Heart right ventricle (tissue), 16 donors: ENCODE data around the gene CHST11. TPM values are rescaled to one million over a fixed set of nuclear protein-coding genes. Genes with fewer than 3 reads are reported as not detected.
A peak's percentile ranks its signal among the peaks of the same experiment; 100 is the strongest.

Experiments used
- ATAC-seq, 8 donors: fragments of 200-7000 bp; cut with Tn5 transposase; one replicate each; pipeline ENCODE4 v1.9.1; 2020; ENCODE audit warnings: mild to moderate bottlenecking in 8 of 8, moderate library complexity in 8 of 8, moderate number of reproducible peaks in 1 of 8
- DNase-seq, 2 donors: peaks; one replicate each; pipeline ENCODE4 v3.0.0-alpha.2; 2020
- H3K27ac ChIP-seq, 10 donors: fragments of 200-600 bp; sonication (generic) in 2 of 10; one replicate each; pipeline versions ENCODE4 v1.5.0 to v1.8.0; 2020 to 2022; ENCODE audit warnings: mild to moderate bottlenecking in 3 of 10
- H3K27me3 ChIP-seq, 7 donors: fragments of 200-600 bp; one replicate each; pipeline ENCODE4 v1.8.0; 2021 to 2022; ENCODE audit warnings: mild to moderate bottlenecking in 2 of 7
- H3K36me3 ChIP-seq, 9 donors: fragments of 200-600 bp; sonication (generic) in 1 of 9; one replicate each; pipeline versions ENCODE4 v1.5.0 to v1.8.0; 2020 to 2022; ENCODE audit warnings: mild to moderate bottlenecking in 2 of 9
- H3K4me1 ChIP-seq, 9 donors: fragments of 200-600 bp; sonication (generic) in 1 of 9; one replicate each; pipeline versions ENCODE4 v1.5.0 to v1.8.0; 2020 to 2022; ENCODE audit warnings: mild to moderate bottlenecking in 4 of 9
- H3K4me3 ChIP-seq, 10 donors: fragments of 200-600 bp; sonication (generic) in 2 of 10; one replicate each; pipeline versions ENCODE4 v1.5.0 to v1.8.0; 2020 to 2022; ENCODE audit warnings: mild to moderate bottlenecking in 7 of 10, moderate library complexity in 2 of 10
- H3K9me3 ChIP-seq, 11 donors: fragments of 200-600 bp in 10 of 11; sonication (generic) in 2 of 11; one replicate each; pipeline versions ENCODE4 v1.5.0 to v1.8.0; 2013 to 2022; ENCODE audit warnings: mild to moderate bottlenecking in 2 of 11, control low read depth in 1 of 11, moderate library complexity in 1 of 11
- WGBS, 2 donors: extraction: QIAGEN DNeasy Blood & Tissue Kit; methylation state at CpG; one replicate each; pipeline ENCODE4 v1.1.7; 2013; ENCODE audit warnings: inconsistent platforms in 1 of 2; 5-methylcytosine and 5-hydroxymethylcytosine counted together
- intact Hi-C, 10 donors: fragments of 100-400 bp; cut with DNase I; formaldehyde crosslinking; loops; one replicate each; pipeline versions ENCODE4 v1.11.1 to v1.14.2; 2022
- polyA plus RNA-seq, 2 donors: library from polyadenylated mRNA; stranded (reverse); fragments of 200-250 nt; gene quantifications; one replicate each; pipeline ENCODE4 v1.2.3, GENCODE V29; 2013
- total RNA-seq, 10 donors: library from RNA; stranded (reverse); fragmentation: NEBNext Ultra II Directional in 3 of 10; extraction: Animal tissue kit (Norgen Biotek cat#: 25700) in 3 of 10; gene quantifications; one replicate each; pipeline versions ENCODE4 v1.2.1 to v1.2.4, GENCODE V29; 2021 to 2023
- TF ChIP-seq, protein P1 (sequence below), 9 donors: fragments of 200-600 bp; sonication (generic) in 2 of 9; IDR thresholded peaks; one replicate each; pipeline versions ENCODE4 v1.5.0 to v1.8.0; 2021 to 2022; ENCODE audit warnings: antibody characterized with exemption in 9 of 9, mild to moderate bottlenecking in 5 of 9, moderate library complexity in 1 of 9
- donor health status: Arrhythmogenic right ventricular cardiomyopathy.
- donor health status: ischemic (EF 13 %, LVEDD 7.1; RV severe dilation, severe dysfunction).
- donor health status: healthy with polysubstance abuse.
- donor health status: DM: no; HTN: yes; CAD: no.
- donor health status: DM: no; HTN: no; CAD: no.
- donor health status: ischemic (EF 25% LVEDD 6.9; RV normal size, moderate dysfunction).
- donor health status: ischemic (EF 25% LVEDD 5.7; RV mildly dilated, moderate dysfunction).
- donor health status: healthy.
- donor health status: DM: yes; HTN: yes; CAD: no.
- donor health status: Ischemic cardiomyopathy.
- donor health status: ischemic (EF 35%, LVEDD 5.7; RV mildly dilated, moderate dysfunction).
- donor health status: nonischemic (EF 11% LVEDD 7.7; RV severe dilation, severe dysfunction).
- donor health status: DM: yes; HTN: yes; CAD: no.
- donor health status: PGD.
- donor health status: ischemic (EF 29% LVEDD 5.4; RV normal size, mild dysfunction).
- donor health status: nonischemic (EF 23%, LVEDD 6.1; RV moderate dilation, normal function).

CHST11 gene
- total and polyA plus RNA-seq, 12 donors = 1.1 to 12.7 (median 4.3) TPM

DNA sequence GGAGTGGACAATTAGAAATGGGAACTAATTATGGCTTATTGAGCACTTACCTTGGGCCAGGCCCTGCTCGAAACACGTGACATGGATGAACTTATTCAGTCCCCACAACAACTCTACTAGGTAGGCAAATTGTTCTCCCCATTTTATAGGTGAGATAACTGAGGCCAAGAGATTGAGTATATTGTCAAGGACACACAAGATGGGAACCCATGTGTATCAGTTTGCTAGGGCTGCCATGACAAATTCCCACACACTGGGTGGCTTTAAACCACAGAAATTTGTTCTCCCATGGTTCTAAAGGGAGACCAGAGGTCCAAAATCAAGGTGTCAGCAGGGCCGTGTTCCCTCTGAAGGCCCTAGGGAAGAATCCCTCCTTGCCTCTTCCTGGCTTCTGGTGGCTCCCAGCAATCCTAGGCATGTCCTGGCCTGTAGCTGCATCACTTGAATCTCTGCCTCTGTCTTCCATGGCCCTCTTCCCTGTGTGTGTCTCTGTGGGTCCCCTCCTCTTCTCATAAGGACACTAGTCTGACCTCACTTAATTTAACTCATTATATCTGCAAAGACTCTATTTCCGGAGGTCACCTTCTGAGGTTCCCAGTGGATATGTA, 128.8 kb downstream of the CHST11 start:
- DNase-seq = no peak
- H3K4me3 ChIP-seq = no peak overlapping the region
- ATAC-seq = no peak
- no peak overlapping the region for H3K27ac ChIP-seq
- H3K9me3 ChIP-seq = no peaks in the 10 kb centered on the region
- TF ChIP-seq, protein P1, sequence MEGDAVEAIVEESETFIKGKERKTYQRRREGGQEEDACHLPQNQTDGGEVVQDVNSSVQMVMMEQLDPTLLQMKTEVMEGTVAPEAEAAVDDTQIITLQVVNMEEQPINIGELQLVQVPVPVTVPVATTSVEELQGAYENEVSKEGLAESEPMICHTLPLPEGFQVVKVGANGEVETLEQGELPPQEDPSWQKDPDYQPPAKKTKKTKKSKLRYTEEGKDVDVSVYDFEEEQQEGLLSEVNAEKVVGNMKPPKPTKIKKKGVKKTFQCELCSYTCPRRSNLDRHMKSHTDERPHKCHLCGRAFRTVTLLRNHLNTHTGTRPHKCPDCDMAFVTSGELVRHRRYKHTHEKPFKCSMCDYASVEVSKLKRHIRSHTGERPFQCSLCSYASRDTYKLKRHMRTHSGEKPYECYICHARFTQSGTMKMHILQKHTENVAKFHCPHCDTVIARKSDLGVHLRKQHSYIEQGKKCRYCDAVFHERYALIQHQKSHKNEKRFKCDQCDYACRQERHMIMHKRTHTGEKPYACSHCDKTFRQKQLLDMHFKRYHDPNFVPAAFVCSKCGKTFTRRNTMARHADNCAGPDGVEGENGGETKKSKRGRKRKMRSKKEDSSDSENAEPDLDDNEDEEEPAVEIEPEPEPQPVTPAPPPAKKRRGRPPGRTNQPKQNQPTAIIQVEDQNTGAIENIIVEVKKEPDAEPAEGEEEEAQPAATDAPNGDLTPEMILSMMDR (IDR thresholded peaks at IDR 0.05) = no peak
- WGBS, 2 donors = 90 to 94% methylated on average over 4 of the region's 4 CpGs
- no peaks in the 10 kb centered on the region for H3K36me3 ChIP-seq
- H3K27me3 ChIP-seq = no peaks in the 10 kb centered on the region
- intact Hi-C loops = no loop called here
- H3K4me1 ChIP-seq = peaks cover 0 to 20% (median 0%) of the 10 kb centered on the region in 9 donors

DNA sequence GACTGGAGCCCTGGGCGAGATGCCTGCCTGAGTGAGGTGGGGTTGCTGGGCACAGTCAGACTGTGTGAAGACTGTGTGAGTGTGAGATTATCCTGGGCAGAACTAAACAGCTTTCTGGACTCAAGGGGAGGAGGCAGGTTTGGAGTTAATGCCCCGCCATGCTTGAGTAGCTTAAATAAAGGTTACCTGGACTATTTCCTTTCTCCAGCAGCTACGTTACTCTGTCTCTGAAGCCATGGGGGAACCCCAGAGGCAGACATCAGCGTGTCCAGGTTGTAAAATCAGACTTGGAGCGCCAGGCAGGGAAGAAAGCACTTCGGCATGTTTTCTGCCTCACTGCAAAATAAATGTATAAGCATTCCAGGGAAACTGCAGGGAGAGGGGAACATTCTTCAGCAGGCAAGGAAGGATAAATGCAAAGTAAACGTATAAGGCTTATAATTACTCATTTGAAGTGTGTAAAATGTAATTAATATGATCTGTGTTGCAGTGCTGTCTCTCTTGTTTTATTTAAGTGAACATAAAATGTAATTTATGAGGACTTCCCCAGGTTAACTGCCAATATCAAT, 129.7 kb downstream of the CHST11 start:
- WGBS, 2 donors = 84 to 86% methylated on average over 7 of the region's 7 CpGs
- TF ChIP-seq, protein P1 (IDR thresholded peaks at IDR 0.05) = no peak

DNA sequence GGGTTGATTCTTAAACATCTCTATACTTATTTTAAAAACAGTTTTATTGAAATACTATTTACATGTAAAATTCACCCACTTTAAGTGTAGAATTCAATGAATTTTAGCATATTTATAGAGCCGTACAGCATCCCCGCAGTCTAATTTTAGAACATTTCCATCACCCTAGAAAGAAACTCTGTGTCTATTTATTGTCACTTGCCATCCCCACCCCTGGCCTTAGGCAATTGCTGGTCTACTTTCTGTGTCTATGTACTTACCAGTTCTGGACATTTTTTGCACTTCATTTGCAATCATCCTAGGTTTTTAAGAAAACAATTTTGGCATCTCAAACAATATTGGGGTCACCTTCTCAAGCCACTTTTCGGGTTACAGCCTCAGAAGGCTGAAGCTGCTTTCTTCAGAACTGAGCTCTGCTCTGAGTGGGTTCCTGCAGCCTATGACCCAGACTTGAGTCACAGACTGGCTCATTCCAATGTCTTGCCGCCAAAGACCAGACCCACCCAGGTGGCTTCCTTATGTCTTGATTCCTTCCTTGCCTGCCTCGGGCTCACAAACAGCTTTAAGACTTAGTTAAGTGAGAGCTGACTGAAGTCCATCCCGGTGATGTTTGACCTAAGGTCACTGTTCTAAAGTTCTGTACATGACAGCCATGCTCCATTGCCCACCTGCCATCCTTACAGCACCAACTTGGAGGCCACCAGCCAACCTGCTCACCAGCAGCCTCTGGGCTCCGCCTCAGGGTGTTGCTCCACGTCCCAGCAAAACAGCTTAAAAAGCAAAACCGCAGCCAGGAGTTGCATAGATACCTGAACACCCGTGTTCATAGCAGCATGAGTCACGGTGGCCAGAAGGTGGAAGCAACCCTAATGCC, 131.5 kb downstream of the CHST11 start:
- ATAC-seq = peak in 2 of 8 donors; percentile 65 to 69
- TF ChIP-seq, protein P1 (IDR thresholded peaks at IDR 0.05) = no peak

More for the DNA sequence above, 129.7 kb downstream of the CHST11 start:
- intact Hi-C loops = no loop called here
- no peak for DNase-seq
- Histone ChIP-seq H3K27me3 (no peaks in the 10 kb centered on the region), H3K4me1 (peaks cover 0 to 13% (median 0%) of the 10 kb centered on the region in 9 donors), H3K4me3 (no peak overlapping the region), H3K9me3 (no peaks in the 10 kb centered on the region), H3K27ac (no peak overlapping the region), H3K36me3 (no peaks in the 10 kb centered on the region)
- peak in 1 of 8 donors; percentile 24 for ATAC-seq

DNA sequence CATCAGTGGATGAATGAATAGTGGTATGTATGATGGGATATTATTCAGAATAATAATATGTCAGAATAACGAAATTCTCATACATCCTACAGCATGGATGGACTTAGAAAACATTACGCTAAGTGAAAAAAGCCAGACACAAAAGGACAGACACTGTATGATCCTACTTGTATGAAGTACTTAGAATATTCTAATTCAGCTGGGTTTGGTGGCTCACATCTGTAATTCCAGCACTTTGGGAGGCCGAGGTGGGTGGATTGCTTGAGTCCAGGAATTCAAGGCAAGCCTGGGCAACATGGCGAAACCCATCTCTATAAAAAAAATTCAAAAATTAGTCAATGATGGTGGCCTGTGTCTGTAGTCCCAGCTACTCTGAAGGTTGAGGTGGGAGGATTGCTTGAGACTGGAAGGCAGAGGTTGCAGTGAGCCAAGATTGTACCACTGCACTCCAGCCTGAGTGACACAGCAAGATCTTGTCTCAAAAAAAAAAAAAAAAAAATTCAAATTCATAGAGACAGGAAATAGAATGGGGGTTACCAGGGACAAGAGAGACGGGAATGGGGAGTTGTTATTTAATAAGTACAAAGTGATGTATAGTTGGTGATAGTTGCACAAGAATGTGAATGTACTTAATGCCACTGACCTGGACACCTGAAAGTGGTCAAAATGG, 132.3 kb downstream of the CHST11 start:
- no peak overlapping the region for H3K4me3 ChIP-seq
- TF ChIP-seq, protein P1 (IDR thresholded peaks at IDR 0.05) = no peak
- intact Hi-C loops = no loop called here
- H3K36me3 ChIP-seq = no peaks in the 10 kb centered on the region
- DNase-seq (no peak), ATAC-seq (no peak)
- 77 to 79% methylated on average over 5 of the region's 5 CpGs for WGBS, 2 donors
- no peaks in the 10 kb centered on the region for H3K27me3 ChIP-seq
- no peak overlapping the region for H3K27ac ChIP-seq
- peaks cover 0 to 11% (median 0%) of the 10 kb centered on the region in 9 donors for H3K4me1 ChIP-seq
- no peaks in the 10 kb centered on the region for H3K9me3 ChIP-seq

More for the DNA sequence above, 131.5 kb downstream of the CHST11 start:
- Histone ChIP-seq H3K27me3 (no peaks in the 10 kb centered on the region), H3K9me3 (no peaks in the 10 kb centered on the region), H3K4me1 (peaks cover 0 to 11% (median 0%) of the 10 kb centered on the region in 9 donors), H3K36me3 (no peaks in the 10 kb centered on the region), H3K4me3 (no peak overlapping the region), H3K27ac (no peak overlapping the region)
- no peak for DNase-seq
- intact Hi-C loops = no loop called here
- 90 to 94% methylated on average over 11 of the region's 11 CpGs for WGBS, 2 donors
